Fibroblast of skin of left biceps (primary cell): ENCODE data around the gene PROK1.
"Not testable (repeated sequence)": the region's sequence is repeated elsewhere in the genome, so short reads cannot be mapped to it uniquely, and the experiment has no call there.

Source experiments
- DNase-seq, 2 experiments: peaks; one replicate each; pipeline ENCODE4 v3.0.0-alpha.2; 2013; ENCODE audit warnings: low read depth in 2 of 2

The PROK1 gene, protein sequence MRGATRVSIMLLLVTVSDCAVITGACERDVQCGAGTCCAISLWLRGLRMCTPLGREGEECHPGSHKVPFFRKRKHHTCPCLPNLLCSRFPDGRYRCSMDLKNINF

DNA sequence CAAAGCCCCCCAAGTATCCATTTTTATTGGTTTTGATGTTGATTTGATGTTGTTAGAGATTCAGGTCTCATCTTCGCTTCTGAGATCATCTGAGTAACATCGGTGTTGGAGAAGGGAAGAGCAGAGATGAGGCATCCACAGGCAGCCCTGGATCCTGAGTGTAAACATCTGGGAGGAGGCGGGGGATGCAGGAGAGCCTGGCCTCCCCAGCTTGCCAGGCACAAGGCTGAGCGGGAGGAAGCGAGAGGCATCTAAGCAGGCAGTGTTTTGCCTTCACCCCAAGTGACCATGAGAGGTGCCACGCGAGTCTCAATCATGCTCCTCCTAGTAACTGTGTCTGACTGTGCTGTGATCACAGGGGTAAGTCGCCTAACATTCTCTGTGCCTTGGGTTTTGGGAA is at the start of gene PROK1:
Gene PROK1 (plus strand): TSS at position 221 of the 400 bp plus-strand sequence. CDS start 68 bp downstream, at position 289.
- no peak for DNase-seq

DNA sequence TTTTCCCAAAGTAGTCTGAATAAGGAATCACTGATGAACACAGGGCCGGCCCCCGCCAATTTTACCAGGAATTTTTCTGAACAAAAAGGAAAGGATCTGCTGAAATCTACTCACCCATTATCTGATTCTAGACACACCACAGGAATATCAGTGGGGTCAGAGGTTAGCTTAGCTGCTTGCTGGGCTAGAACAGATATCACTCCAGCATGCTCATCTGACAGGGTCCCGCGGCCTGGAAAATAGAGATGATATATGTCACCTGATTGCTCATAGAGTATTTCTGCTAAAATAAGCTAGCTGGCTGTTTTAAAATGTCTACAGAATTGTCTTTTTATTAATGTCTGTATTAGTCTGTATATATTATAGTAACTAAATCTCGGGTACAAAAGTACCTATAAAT is 47.1 kb upstream of the PROK1 start:
- no peak for DNase-seq

DNA sequence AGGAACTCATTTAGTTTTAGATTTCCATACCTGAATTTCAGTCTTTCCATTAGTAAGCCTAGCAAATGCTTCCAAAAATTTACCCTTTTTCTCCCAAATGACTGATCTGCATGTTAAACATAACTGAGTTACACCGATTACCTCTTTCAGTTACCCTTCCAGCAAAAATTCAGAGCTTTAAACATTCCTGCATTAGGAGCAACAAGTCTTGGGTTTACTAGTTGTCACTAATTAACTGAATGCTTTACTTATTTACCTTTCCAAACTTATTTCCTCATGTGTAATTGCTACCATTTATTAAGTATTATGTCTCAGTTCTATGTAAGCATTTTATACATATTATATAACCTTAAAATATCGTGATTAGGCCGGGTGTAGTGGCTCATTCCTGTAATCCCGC is 46.5 kb upstream of the PROK1 start:
- no peak for DNase-seq

DNA sequence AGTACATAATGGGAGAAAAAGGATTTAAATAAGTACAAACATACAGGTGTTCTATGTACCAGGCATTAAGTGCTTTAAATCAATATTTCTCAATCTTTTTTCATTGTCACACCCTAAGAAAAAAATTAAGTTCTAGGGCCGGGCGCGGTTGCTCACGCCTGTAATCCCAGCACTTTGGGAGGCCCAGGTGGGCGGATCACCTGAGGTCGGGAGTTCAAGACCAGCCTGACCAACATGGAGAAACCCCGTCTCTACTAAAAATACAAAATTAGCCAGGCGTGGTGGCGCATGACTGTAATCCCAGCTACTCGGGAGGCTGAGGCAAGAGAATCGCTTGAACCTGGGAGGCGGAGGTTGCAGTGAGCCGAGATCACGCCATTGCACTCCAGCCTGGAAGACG is 44.5 kb upstream of the PROK1 start:
- not testable (repeated sequence) for DNase-seq

DNA sequence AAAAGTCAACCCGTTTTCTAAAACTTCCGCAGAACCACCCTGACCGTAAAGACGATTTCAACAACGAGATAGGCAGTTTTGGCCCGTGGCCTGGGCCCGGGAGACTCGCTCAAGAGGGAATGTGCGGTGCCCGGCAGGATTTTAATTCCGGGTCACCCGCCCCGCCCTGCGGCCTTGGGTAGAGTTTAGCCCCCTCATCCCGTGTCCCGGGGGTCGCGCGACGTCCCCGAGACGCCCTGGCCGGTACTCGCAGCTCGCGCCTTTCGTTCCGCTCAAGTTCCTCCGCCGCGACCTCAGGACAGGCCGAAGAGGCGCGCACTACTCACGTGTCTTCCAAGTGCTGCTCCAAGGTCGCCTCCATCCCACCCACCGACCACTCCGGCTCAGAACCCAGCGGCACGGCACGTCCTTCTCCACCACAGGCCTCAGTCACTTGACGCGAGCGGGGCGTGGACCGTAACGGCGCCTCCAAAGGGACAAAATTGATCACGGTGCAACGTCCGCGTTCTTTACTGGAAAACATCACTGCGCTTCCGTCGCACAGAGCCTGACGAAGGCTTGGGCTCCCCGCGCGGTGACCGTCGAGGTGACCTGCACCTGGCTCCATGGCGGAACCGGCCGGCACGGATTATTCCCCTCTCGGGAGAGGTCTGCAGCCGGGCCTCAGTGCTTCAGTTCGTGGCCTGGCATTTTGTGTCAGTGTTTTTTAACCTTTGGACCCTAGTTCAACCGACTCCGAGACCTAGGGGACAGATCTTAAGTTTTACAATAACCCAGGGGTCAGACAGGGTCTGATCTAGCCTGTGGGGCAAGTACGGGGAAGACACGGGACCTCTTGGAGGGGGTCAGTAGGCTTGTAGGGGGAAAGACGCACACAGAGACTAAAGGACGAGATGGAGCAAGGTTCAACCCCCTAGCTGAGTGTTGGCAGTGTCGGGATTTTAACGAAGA is 43.4 kb upstream of the PROK1 start, which contains the start of gene LAMTOR5:
Gene LAMTOR5 (minus strand): TSS at position 435 of the 951 bp plus-strand sequence. CDS start 74 bp downstream, at position 361.
- peak; percentile 78 for DNase-seq

DNA sequence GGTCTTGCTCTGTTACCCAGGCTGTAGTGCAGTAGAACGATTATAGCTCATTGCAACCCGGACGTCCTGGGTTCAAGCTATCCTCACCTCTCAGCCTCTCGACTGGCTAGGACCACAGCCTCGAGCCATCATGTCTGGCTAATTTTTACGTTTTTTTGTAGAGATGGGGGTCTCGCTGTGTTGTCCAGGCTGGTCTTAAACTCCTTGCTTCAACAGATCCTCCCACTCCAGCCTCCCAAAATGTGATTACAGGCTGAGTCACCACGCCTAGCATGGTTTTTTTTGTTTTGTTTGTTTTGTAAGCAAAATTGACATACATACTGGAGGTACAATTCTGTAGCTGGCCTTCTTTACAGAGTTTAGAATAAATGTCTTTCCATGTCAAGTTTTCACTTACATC is 42.5 kb upstream of the PROK1 start:
- DNase-seq, result no peak

DNA sequence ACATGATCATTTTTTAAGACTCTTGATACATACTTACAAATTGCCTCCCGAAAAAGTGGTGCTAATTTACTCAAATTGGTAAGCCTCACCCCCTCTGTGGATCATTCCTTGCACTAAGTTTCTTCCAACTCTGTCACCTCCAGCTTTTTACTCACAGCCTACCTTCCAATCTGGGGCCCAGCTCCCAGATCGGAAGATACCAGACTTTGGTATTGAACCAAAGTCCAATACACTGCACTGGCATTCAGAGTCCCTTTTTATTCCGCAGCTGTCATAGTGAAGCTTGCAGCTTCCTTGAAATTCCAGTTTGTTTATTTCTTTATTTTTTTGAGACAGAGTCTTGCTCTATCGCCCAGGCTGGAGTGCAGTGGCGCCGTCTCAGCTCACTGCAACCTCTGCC is 41.6 kb upstream of the PROK1 start:
- DNase-seq, result no peak

DNA sequence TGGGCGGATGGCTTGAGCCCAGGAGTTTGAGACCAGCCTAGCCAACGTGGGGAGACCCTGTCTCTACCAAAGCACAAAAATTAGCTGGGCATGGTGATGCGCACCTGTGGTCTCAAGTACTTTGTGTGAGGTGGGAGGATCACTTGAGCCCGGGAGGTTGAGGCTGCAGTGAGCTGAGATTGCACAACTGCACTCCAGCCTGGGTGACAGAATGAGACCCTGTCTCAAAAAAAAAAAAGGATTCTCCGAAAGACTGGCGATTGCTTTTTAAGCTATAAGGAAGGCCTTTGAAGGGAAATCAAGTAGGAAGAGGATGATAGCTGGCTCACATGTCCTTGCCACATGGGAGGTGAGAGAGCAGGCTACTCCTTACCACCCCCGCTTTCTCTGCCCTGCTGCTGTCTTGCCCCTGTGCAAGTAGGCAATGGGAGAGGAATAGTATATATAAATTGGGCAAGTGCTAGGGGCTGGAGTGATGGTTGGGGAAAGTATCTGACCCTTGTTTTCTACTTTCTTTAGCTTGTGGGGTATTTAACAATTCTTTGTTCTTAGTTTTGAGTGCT is 39.7 kb upstream of the PROK1 start:
- DNase-seq, result no peak

DNA sequence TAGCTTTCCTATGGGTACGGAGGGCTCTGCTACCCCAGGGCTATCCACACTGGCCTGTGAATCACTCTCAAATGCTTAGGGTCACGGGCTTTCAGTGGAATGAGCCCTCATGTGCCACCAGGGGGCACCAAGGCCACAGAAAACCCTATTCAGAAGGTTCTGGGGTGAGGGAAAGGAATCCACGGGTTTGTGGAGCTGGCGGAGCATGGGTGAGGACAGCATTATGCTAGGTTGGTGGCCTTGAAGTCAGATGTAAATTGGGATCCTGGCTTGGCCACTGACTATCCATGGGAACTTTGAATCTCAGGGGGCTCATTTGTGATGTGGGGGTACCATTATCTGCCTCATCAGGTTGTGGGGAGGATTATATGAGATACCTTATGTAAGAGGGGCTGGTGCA is 38.4 kb upstream of the PROK1 start:
- no peak for DNase-seq

DNA sequence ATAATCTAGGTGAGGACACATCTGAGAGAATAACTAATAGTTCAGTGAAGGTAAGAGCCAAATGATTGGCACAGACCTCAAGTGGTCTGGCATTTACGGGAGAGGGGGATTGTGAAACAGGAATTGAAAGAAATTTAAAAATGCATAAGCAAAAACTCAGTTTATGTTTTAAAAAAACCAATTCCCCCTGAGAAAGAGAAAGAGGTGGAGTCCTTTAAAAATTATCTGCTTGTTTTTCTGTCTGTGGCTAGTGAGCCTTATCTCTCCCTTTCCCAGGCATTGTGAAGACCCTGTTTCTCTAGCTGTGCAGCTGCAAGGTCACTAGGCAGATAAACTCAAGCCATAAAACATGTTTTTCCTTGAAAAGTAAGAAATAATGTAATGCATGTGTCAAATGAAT is 37.9 kb upstream of the PROK1 start:
- DNase-seq, result not testable (repeated sequence)

DNA sequence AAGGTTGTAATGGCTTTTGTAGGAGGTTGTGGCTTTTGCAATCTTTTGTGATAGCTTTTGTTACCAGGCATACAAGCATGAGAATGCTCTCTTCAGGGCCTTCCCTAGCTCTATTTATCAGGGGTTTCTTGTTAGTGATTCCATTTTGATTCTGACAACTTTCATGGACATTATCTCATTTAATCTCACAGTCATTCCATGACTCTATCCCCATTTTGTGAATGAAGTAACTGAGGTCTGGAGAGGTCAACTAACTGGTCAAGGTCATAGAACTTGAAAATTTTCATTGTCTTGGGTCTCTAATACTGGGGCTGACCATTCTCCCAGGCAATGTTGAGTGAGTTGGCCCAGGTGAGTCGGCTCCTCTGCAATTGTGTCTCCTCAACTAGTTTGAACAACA is 32.2 kb upstream of the PROK1 start:
- DNase-seq, result no peak

DNA sequence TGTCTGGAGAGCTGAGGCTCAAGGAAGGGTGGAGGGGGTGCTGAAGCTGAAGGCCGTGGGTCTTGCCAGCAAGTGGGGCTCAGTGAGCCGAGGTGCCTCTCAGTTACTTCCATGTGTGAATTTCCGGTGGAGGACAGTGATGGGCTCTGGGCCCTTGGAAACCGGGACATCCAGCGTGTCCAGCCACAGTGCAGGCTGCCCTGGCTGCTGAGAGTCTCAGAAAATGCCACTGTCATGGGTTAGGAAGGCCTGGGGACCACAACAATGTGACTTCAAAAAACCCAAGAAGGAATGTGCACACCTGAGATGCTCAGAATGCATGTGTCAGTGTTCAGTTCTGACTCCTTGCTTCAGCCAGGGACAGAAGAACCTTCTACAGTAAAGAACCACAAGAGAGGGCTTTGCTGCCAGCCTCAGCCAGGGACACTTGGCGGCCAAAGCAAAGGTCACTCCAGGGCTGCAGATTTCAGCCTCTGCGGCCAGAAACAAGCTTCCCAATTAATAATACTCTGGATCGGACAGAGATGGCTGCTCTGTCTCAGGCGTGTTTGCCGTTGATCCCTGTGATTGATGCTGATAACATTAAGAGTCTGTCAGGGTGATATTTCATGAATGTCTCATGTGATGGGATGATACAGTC is 30.8 kb upstream of the PROK1 start:
- no peak for DNase-seq

DNA sequence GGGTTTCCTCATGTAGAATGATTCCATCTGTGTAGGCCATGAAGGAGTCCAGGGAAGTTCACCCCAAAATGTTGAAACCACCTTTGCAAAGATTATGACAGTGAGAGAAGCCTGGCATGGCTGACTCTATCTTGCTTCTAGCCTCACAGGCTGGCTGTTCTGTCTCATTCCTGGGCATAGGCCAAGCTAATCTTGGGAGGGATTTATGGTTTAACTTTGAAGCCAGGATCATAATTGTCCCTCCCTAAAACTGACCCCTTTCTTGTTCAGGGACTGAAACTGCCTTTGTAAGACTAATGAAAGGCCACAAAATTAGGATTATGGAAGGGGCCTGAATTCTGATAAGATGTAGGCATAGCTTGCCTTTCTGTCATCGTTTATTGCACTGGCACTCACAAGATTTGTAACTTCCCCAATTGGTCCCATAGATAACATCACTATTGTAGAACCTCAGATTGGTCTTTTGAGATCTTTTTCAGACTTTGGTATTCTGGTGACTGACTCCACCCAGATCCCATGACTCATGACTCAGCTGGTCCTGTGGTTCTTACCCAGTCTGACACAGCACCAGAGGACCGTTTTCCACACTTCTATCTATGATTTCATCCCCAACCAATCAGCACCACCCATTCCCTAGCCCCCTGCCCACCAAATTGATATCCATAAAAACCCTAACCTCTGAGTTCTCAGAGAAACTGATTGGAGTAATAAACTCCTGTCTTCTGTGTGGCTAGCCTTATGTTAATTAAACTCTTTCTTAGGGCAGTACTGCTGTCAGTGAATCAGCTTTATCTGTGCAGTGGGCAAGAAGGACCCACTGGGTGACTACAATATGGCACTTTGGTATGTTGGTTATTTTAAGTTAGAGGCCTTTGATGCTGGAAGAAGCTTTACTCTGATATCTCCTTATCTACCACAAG is 29.8 kb upstream of the PROK1 start:
- DNase-seq, result no peak

DNA sequence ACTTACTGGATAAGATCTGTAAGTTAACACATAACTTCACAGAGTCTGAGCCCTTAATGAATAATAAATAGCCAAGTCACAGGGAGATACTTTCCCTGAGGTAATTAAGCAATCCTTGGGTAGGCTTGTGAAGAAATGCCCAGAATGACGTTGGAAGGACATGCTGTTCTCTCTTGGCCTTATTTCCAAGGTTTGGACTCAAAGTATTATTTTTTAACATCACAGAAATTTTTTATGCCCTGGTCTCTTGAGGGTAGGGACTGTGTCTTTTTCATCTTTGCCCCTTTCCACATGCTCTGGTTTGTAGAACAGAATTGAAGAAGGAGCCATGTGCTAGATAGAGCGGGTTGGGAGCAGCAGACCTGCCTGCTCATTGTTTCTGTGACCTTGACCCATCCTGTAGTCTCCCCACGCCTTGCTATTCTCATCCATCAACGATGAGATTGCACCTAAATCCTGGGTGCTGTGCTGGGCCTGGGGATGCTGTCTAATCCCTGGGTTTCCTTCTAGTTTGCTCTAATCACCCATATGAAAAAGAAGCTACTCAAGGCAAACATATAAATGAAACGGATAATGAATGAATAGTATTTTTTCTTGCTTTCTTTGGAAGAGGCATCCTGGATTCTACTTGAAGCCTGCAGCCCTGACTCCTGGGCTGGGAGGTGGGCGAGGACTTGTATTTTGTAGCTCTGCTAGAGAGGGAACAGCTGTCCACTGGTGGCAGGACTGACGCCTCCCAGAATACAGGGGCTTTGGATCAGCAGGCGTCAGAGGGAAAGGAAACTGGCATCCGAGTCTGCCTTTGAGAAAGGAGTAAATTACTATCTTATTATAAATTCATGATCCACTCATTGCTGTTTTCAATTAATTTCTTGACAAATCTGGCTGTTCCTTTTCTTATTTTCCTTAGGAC is 26.0 kb upstream of the PROK1 start:
- no peak for DNase-seq

DNA sequence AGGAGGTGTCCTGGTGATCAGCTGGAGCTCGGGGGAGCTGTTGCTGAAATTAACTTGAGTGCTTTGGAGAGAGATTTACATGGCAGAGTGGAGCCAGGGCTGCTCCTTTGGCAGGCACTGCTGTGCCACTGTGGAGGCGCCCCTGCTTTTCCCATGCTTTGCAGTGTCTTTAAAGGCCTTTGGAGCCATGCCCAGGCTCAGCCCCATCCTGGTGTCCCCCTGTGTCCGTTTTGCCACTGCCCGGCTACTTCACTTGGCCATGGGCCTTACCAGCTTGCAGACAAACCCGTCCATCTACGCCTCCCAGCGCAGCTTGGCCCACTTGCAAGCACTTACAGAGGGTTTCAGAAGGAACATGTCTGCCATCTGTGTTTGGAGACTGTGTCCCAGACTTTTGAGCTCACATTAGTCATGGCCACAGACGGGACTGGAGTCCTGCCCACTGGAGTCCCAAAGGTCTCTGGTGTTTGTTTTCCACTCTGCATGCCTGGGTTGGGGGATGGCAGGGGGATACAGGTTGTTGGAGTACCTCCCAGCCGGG is 25.3 kb upstream of the PROK1 start:
- DNase-seq, result no peak

DNA sequence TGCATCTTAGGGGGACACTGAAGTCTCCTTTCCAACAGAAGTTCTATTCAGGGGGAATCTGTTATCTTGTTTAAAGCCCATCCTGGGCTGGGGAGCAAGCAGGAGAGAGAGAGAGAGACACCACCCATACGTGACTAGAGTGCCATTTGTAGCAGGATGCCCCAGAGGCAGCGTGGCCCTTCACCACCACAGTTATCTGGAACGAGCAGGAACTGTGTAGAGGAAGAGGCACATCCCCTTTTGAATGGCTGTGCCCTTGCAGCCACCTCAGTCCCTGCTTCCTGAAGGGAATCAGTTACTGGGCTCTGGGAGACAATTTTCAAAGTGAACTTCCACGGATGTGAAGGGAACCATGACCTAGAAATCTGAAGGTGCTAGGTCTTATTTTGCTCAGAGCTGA is 24.1 kb upstream of the PROK1 start:
- DNase-seq, result no peak

DNA sequence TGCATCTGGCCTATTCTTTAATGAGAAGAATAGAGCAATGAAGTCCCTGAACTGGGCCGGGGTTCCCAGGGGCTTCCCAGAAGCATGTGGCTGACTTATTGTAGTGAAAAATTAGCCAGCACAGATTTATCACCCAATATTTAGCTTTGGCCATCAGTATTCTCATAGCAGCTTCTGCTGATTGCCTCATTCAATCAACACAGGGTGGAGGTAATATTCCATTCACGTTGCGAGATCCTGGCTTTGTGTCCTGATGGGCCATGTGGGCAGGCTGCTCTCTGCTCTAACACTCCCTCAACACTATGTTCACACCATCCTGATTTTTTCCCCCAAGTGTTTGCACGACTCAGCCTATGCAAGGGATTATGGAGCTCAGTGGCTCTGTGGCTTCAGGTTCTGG is 22.0 kb upstream of the PROK1 start:
- no peak for DNase-seq

DNA sequence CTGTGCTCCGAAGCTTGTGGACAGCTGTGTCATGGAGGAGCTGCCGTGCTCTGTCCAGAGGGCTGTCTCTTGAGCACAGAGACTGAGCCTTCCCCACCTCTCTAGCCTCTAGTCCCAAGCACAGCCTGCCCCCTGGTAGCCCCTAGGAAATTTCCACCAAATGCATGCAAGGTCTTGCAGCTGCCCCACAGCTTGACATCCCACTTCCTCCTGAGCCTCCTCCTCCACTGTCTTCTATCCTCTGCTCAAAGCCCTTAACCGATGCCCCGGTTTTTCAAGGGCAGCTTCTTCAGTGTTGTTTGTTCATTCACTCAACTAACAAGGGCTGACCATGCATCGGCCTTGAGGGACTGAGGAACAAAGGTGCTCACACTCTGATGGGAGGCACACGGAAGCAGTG is 20.6 kb upstream of the PROK1 start:
- DNase-seq, result no peak

DNA sequence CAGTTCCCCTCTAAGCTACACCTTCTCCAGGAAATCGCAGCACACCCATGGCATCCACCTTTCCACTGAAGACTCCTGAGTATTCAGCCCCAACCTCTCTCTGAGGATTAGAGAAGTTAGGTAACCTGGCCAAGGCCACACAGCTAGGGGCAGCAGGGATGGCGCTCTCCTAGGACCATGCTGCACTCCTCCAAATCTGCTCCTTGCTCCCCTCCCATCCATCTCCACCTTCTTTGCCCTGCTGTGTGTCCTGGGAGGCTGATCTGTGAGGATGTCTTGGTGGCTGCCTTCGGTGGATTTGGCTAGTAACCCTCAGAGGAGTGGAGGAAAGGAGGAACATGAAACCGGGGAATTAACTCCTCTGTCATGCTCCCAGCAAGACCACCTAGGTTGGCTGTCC is 20.0 kb upstream of the PROK1 start:
- DNase-seq, result no peak

DNA sequence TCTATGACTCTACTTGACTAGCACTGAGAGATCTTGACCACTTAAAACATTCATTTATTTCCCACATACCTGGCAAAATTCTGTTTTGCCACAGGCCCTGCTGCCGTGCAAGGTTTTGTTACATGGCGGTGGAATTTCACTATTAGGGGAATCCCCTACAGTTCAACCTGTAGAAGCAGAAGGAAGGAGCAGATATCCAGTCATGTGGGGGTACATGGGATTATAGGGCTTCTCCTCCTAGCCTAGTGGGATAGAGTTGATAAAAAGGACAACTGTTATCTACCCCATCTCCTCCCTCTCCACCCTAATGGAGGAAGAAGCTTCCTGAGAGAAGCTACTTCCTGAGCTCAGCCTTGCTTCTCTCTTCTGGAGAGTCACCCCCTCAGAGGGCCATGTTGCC is 17.7 kb upstream of the PROK1 start:
- DNase-seq, result no peak
